Esophagus muscularis mucosa (tissue), 3 donors: ENCODE results near the gene EYA4.

Source experiments
- POLR2A ChIP-seq: fragments of 450-650 bp; IDR thresholded peaks from one replicate; pipeline ENCODE4 v1.6.1; 2017; ENCODE audit warnings: antibody characterized with exemption, moderate library complexity, mild to moderate bottlenecking, low read depth
- POLR2AphosphoS5 ChIP-seq, 2 donors: sonication (generic); formaldehyde crosslinking; IDR thresholded peaks; one replicate each; pipeline ENCODE4 v1.6.1; 2017; ENCODE audit warnings: antibody characterized with exemption in 2 of 2
- TF ChIP-seq, protein P1 (sequence below), 3 experiments: fragments of 200-600 bp in 2 of 3; fragments of 450-650 bp in 1 of 3; sonication (generic) in 2 of 3; IDR thresholded peaks; one replicate each; pipeline ENCODE4 v1.5.1; 2017 to 2019; ENCODE audit warnings: antibody characterized with exemption in 3 of 3, mild to moderate bottlenecking in 2 of 3, moderate library complexity in 1 of 3

DNA sequence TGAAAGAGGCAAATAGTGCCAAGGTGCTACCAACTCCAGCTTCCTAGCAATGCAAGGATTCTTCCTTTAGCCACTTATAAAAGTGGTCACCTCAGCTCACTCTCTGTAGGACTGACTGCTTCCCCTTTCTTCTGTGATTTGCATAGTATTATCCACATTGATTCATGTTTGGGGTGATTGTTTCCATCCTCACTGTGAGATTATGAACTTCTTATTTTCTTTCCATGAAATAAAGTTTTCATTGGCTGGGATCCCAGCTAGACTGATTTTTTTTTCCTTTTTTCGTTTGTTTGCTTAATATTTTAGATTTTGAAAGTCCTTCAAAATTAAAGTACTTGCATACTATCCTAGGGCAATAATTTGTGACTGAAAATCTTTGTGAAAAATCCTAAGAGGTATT is 50.5 kb downstream of the EYA4 start:
- TF ChIP-seq, protein P1, sequence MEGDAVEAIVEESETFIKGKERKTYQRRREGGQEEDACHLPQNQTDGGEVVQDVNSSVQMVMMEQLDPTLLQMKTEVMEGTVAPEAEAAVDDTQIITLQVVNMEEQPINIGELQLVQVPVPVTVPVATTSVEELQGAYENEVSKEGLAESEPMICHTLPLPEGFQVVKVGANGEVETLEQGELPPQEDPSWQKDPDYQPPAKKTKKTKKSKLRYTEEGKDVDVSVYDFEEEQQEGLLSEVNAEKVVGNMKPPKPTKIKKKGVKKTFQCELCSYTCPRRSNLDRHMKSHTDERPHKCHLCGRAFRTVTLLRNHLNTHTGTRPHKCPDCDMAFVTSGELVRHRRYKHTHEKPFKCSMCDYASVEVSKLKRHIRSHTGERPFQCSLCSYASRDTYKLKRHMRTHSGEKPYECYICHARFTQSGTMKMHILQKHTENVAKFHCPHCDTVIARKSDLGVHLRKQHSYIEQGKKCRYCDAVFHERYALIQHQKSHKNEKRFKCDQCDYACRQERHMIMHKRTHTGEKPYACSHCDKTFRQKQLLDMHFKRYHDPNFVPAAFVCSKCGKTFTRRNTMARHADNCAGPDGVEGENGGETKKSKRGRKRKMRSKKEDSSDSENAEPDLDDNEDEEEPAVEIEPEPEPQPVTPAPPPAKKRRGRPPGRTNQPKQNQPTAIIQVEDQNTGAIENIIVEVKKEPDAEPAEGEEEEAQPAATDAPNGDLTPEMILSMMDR (IDR thresholded peaks at IDR 0.05), result no peak
- TF ChIP-seq POLR2A (no peak), POLR2AphosphoS5 (IDR thresholded peaks at IDR 0.05) (no peak)
